Muscle layer of colon (tissue), 2 donors: ENCODE measurements around the gene KLHL25.

Experiments
- H3K27ac ChIP-seq: one replicate; pipeline ENCODE4 v1.7.0; 2013; ENCODE audit warnings: low read depth, mild to moderate bottlenecking, low read length, moderate library complexity
- H3K27me3 ChIP-seq, 2 donors: one replicate each; pipeline ENCODE4 v1.7.0; 2013; ENCODE audit warnings: low read length in 2 of 2, mild to moderate bottlenecking in 2 of 2; ENCODE audit not compliant: insufficient read depth in 2 of 2, control insufficient read depth in 1 of 2
- H3K36me3 ChIP-seq: one replicate; pipeline ENCODE4 v1.7.0; 2013; ENCODE audit warnings: mild to moderate bottlenecking, low read length; ENCODE audit not compliant: insufficient read depth
- H3K4me1 ChIP-seq: one replicate; pipeline ENCODE4 v1.7.0; 2013; ENCODE audit warnings: mild to moderate bottlenecking, low read length; ENCODE audit not compliant: insufficient read depth
- H3K4me3 ChIP-seq, 2 donors: one replicate each; pipeline ENCODE4 v1.7.0; 2013; ENCODE audit warnings: low read length in 2 of 2, low read depth in 1 of 2, mild to moderate bottlenecking in 1 of 2, moderate library complexity in 1 of 2
- H3K9ac ChIP-seq: one replicate; pipeline ENCODE4 v1.7.0; 2013; ENCODE audit warnings: low read length
- H3K9me3 ChIP-seq: one replicate; pipeline ENCODE4 v1.7.0; 2013; ENCODE audit warnings: mild to moderate bottlenecking, low read length
- donor health status: abdominal sarcoma.
- donor health status: Adenocarcinoma of cecum.

The KLHL25 gene

DNA sequence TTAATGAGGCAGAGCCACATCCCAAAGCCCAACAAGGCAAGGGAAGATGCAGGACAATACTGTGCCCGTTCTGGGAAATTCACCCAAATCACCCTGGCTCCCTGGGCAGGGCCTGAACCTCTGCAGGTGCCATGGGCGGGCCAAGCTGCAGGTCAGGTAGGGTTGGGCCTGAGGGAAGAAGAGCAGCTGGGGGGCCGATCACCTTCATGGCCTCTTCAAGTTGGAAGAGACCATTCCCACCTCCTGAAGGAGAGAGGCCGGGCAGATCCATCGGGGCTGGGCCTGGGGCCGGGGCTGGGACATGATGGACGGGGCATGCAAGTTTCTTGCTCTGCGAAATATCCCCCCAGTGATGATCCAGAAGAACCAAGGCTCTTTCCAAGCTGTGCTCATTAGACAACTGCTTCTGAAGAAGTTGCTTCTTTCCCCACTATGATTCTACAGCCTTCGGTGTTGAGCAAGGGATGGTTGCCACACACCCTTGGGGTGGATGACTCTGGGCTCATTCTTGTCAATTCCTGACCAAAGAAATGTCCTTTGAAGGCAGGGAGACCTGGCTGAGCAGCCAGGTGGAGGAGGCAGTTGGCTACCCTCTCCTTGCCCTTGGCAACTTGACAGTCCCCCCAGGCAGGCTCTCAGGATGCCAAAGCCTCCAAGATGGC, 38.2 kb downstream of the KLHL25 start:
- no peaks in the 10 kb centered on the region for H3K9me3 ChIP-seq
- H3K4me1 ChIP-seq: peaks cover 15% of the 10 kb centered on the region
- H3K27me3 ChIP-seq: no peaks in the 10 kb centered on the region
- no peak overlapping the region for H3K9ac ChIP-seq
- no peak overlapping the region for H3K4me3 ChIP-seq
- no peaks in the 10 kb centered on the region for H3K36me3 ChIP-seq
- no peak overlapping the region for H3K27ac ChIP-seq

DNA sequence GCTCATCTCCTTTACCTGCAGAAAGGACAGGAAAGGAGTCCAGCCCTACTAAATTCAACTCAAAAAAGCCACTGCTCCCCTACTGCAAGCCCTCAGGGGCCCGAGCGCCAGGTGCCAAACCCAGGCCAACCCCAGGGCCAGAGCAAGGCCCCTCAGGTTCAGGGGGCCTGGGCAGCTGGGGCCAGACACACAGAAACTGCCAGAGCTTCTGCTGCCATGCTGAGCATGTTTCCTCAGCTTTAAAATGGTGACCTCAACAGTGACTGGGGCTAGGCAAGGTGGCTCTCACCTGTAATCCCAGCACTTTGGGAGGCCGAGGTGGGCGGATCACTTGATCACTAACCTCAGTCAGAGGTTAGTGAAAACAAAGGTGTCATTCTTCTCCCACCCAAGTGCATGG, 38.8 kb downstream of the KLHL25 start:
- Histone ChIP-seq H3K27ac (no peak overlapping the region), H3K9me3 (no peaks in the 10 kb centered on the region), H3K36me3 (no peaks in the 10 kb centered on the region), H3K4me1 (peaks cover 20% of the 10 kb centered on the region), H3K9ac (no peak overlapping the region), H3K4me3 (no peak overlapping the region), H3K27me3 (no peaks in the 10 kb centered on the region)

DNA sequence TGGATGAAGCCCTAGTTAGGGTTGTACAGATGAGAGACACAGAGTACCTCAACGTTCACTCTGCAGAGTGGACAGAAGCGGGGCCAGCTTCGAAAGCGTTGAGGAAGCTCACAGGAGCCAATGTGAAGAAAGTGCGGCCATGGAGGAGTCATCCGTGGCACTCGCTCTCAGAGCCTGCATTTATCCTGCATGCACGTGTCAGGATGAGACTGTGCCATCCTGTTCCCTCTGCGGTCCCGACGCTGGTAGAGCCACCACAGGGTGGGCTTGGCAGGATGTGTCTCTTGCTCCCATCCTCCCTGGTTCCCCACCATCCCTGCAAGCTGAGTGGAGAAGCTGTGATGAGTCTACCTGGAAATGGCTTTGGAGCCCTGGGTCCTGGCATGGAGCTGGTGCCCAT, 39.3 kb downstream of the KLHL25 start:
- H3K36me3 ChIP-seq: no peaks in the 10 kb centered on the region
- peaks cover 24% of the 10 kb centered on the region for H3K4me1 ChIP-seq
- no peak overlapping the region for H3K4me3 ChIP-seq
- H3K9ac ChIP-seq: no peak overlapping the region
- no peak overlapping the region for H3K27ac ChIP-seq
- H3K9me3 ChIP-seq: no peaks in the 10 kb centered on the region
- no peaks in the 10 kb centered on the region for H3K27me3 ChIP-seq

DNA sequence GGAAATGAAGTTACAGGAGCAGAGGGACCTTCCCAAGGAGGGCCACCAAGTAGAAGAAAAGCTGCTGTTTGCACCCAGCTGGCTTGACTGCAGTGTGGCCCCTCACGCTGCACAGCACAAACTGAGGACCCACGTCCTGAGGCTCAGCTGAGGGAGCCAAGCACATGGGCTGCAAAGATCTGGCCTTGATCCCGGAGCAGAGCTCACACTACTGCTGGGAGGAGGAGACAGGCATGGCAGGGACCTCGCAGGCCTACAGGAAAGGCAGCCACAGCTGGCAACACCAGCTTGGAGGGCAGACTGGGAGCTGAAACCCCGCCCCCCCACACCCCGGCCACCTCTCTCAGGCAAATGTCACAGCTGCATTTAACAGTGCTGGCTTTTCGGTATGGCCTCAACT, 39.7 kb downstream of the KLHL25 start:
- Histone ChIP-seq H3K4me1 (peaks cover 26% of the 10 kb centered on the region), H3K36me3 (no peaks in the 10 kb centered on the region), H3K27ac (no peak overlapping the region), H3K4me3 (no peak overlapping the region), H3K9ac (no peak overlapping the region), H3K27me3 (no peaks in the 10 kb centered on the region), H3K9me3 (no peaks in the 10 kb centered on the region)

DNA sequence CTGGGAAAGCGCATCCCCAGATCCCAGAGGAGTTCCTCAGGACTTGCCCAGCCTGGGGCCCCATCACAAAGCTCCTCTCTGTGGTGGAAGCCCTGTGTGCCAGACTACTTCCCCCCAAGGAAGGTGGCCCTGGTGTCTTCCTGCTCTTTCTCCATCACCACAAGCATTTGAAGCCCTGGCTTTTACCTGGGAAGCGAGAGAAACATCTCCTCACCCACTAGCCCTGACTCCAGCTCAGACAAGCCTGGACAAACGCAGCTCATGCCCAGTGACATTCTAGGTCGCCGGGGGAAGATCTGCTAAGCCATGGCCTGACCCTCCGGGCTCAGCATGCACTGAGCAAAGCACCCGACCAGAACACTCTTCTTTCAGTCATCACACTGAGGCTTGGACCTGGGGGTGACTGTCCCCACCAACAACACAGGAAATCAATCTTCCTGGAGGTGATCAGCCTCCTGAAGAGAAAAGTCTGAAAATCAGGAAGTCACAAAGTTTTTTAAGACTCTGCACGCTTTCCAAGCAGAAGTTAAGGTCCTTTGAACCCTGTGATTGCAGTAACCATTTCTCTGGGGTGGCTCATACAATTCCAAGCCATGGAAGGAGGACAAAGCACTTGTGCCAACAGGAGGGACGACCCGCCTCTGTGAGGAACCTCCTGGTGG, 40.8 kb downstream of the KLHL25 start:
- Histone ChIP-seq H3K4me1 (peaks cover 32% of the 10 kb centered on the region), H3K4me3 (no peak overlapping the region), H3K36me3 (no peaks in the 10 kb centered on the region), H3K9ac (no peak overlapping the region), H3K9me3 (no peaks in the 10 kb centered on the region), H3K27ac (no peak overlapping the region), H3K27me3 (no peaks in the 10 kb centered on the region)

DNA sequence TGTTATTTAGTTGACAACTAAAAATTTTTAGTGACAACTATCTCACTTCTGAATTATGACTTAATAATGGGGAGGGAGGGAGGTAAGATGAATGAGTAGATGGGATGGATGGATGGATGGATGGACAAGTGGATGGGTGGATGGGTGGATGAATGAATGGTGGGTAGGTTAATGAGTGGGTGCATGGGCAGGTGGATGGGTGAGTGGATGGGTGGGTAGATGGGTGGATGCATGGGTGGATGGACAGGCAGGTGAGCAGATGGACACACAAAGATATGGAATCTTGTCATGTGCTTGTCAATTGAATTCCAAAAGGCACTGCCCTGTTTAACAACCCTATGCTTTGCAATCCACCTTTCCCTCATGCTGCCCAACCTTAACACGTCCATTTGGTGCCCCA, 41.5 kb downstream of the KLHL25 start:
- Histone ChIP-seq H3K4me1 (peaks cover 32% of the 10 kb centered on the region), H3K27ac (no peak overlapping the region), H3K9ac (no peak overlapping the region), H3K9me3 (no peaks in the 10 kb centered on the region), H3K4me3 (no peak overlapping the region), H3K36me3 (no peaks in the 10 kb centered on the region), H3K27me3 (no peaks in the 10 kb centered on the region)

DNA sequence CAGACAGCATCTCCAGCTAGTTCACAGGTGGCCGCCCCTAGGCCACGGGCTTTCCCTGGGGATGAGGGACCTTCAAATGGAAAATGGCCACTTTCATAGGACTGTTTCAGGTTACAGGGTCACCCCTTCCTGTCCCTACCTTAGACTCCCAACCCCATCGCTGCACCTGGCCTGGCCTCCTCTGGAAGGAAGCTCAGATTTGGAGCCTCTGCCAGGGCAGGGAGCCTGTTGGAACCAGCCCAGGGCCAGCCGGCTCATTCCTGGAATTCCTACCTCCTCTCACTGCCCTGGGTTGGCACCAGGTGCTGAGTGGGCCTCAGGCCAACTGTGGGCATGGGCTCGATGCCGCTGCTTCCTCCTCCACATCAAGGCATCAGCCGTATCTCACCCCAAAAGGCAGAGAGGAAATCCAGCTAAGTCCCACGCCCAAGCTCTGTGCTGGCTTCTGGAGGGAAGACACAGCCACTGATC, 42.2 kb downstream of the KLHL25 start:
- peaks cover 32% of the 10 kb centered on the region for H3K4me1 ChIP-seq
- H3K27ac ChIP-seq: no peak overlapping the region
- H3K36me3 ChIP-seq: peaks cover 6% of the 10 kb centered on the region
- no peaks in the 10 kb centered on the region for H3K9me3 ChIP-seq
- H3K27me3 ChIP-seq: no peaks in the 10 kb centered on the region
- H3K9ac ChIP-seq: no peak overlapping the region
- H3K4me3 ChIP-seq: no peak overlapping the region

DNA sequence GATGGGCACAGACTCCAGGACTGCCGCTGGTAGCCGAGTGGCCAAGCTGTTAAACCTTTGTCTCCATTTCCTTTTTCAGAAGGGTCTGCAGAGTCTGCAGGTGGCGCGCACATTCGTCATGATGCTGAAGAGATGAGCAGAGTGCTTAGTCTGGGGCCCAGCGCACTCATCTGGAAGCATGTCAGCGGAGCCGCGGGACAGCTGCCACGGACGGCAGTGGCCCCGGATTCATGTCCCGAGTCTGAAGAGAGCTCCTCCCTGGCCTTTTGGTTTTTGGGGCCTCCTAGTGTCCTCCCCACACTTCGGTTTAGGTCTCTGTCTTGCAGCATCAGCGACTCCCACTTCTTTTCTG, 42.6 kb downstream of the KLHL25 start:
- H3K4me1 ChIP-seq: peaks cover 32% of the 10 kb centered on the region
- H3K9me3 ChIP-seq: no peaks in the 10 kb centered on the region

DNA sequence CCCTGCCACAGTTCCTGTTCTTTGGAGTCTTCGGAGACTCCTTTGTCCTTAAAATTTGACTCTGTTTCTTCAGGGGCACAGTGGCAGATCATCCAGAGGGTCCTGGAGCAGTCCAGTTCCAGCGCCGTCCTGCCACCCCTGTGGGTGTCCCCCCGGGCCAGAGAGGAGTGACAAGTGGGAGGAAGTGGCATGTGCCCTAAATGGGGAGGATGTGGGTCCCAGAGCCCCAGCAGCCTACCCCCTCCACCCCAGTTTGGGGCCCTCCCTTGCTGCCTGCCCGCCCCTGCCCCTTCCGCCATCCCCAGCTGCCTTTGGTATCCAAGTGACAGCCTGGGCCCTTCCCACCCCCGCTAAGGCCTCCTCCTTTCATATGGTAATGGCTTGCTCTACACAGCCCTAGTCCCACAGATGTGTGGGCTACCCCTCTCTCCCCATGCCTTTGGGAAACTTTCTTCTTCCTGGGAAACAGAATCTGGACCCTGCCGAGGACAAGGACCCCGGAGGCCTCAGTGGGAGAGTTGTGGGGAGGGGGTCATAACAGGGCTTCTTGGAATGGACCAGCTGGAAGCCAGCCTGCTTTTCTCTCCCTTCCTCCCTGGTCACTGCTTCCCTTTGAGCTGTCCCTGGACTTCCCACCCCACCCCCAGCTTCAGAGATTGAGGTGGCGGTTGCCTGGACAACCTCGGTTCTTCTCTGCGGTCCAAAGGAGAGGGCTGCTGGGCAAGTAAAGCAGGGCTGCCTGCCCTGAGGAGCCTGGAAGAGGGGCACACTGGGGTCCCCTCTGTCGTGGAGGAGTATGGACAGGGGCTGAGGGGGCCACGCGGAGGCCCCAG, 43.2 kb downstream of the KLHL25 start:
- Histone ChIP-seq H3K4me1 (peaks cover 32% of the 10 kb centered on the region), H3K27me3 (no peaks in the 10 kb centered on the region), H3K4me3 (no peak overlapping the region), H3K9ac (no peak overlapping the region), H3K27ac (peak overlapping the region; percentile 46), H3K36me3 (peaks cover 16% of the 10 kb centered on the region), H3K9me3 (no peaks in the 10 kb centered on the region)

More for the DNA sequence above, 42.6 kb downstream of the KLHL25 start:
- H3K27ac ChIP-seq: no peak overlapping the region
- H3K36me3 ChIP-seq: peaks cover 10% of the 10 kb centered on the region
- no peaks in the 10 kb centered on the region for H3K27me3 ChIP-seq
- H3K9ac ChIP-seq: no peak overlapping the region
- no peak overlapping the region for H3K4me3 ChIP-seq

DNA sequence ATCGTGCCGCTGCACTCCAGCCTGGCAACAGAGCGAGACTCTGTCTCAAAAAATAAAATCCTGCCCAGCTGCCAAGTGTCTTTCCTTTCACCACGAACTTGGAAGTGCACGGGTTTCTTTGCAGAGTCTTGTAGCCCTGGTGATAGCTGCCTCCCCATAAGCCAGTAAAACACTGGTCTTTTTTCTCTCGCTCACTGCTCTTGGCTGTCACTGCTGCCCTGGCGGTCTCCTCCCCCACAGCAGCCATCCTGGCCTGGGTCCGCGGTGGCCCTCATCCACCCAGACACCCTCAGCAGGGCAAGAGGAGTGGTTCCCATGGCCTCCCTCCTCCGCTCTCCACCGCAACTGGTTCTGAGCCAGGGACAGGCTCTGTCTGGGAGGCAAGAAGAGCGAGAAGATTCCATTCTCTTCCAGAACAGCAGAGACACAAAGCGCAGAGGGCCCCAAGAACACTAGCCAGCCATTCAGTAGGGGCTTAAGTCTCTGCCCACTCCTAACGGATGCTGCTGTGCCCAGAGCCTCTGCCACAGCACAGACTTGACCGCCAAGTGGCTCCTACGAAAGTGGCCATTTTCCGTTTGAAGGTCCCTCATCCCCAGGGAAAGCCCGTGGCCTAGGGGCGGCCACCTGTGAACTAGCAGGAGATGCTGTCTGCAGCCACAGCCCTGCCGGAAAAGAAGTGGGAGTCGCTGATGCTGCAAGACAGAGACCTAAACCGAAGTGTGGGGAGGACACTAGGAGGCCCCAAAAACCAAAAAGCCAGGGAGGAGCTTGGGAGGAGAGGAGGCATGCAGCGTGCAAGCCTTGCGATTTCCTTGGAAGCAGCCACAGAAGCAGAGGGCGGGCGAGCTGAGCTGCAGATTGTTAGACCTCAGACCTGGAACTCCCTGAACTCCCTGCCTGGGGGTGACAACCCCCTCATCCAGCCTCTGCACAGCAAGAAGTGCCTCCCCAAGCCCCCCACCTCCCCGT, 44.1 kb downstream of the KLHL25 start:
- no peaks in the 10 kb centered on the region for H3K9me3 ChIP-seq
- H3K4me3 ChIP-seq: peak overlapping the region in 1 of 2 donors; percentile 55
- H3K27me3 ChIP-seq: no peaks in the 10 kb centered on the region
- no peak overlapping the region for H3K9ac ChIP-seq
- H3K36me3 ChIP-seq: peaks cover 25% of the 10 kb centered on the region
- peaks cover 30% of the 10 kb centered on the region for H3K4me1 ChIP-seq
- peak overlapping the region; percentile 46 for H3K27ac ChIP-seq
